HepG2 (cell line): ENCODE measurements around the gene HLA-F. TPM values are rescaled to one million over a fixed set of nuclear protein-coding genes. Genes with fewer than 3 reads are reported as not detected.

Experiments used
- CBFB ChIP-seq: sonication (generic); formaldehyde crosslinking; IDR thresholded peaks from 2 replicates; pipeline ENCODE4 v1.4.0; 2020; ENCODE audit warnings: missing genetic modification reagents
- ELF4 ChIP-seq: sonication (generic); formaldehyde crosslinking; IDR thresholded peaks from 2 replicates; pipeline ENCODE4 v1.5.0; 2020; ENCODE audit warnings: missing genetic modification reagents, mild to moderate bottlenecking, moderate library complexity, borderline replicate concordance
- GLMP ChIP-seq: sonication (generic); formaldehyde crosslinking; IDR thresholded peaks from 2 replicates; pipeline ENCODE4 v1.9.0; 2021; ENCODE audit warnings: missing genetic modification reagents, mild to moderate bottlenecking, borderline replicate concordance
- HDAC2 ChIP-seq: sonication (generic); formaldehyde crosslinking; IDR thresholded peaks from 2 replicates; pipeline ENCODE4 v1.4.0; 2020; ENCODE audit warnings: missing genetic modification reagents
- KLF15 ChIP-seq: sonication (generic); formaldehyde crosslinking; IDR thresholded peaks from 2 replicates; pipeline ENCODE4 v1.8.1; 2023; ENCODE audit warnings: borderline replicate concordance, mild to moderate bottlenecking, inconsistent platforms, missing genetic modification reagents, mixed read lengths
- MEIS2 ChIP-seq: sonication (generic); formaldehyde crosslinking; IDR thresholded peaks from 2 replicates; pipeline ENCODE4 v1.9.0; 2021; ENCODE audit warnings: mild to moderate bottlenecking, missing genetic modification reagents
- PRDM10 ChIP-seq: sonication (generic); formaldehyde crosslinking; IDR thresholded peaks from 2 replicates; pipeline ENCODE4 v1.4.0; 2020; ENCODE audit warnings: low read depth, missing genetic modification reagents
- RAD21 ChIP-seq: fragments of 450-650 bp; formaldehyde crosslinking; IDR thresholded peaks from 2 replicates; pipeline ENCODE4 v1.5.0; 2020; ENCODE audit warnings: mild to moderate bottlenecking
- REST ChIP-seq, 2 experiments: IDR thresholded peaks; 2 replicates each; pipeline ENCODE4 v1.6.1; 2011 to 2012; ENCODE audit warnings: low read length in 2 of 2, borderline replicate concordance in 1 of 2, low read depth in 1 of 2, mild to moderate bottlenecking in 1 of 2, moderate library complexity in 1 of 2
- TRAFD1 ChIP-seq: sonication (generic); formaldehyde crosslinking; IDR thresholded peaks from 2 replicates; pipeline ENCODE4 v1.5.1; 2020; ENCODE audit warnings: missing genetic modification reagents, mild to moderate bottlenecking, borderline replicate concordance
- ZNF230 ChIP-seq: sonication (generic); formaldehyde crosslinking; IDR thresholded peaks from 2 replicates; pipeline ENCODE4 v1.4.0; 2020; ENCODE audit warnings: mild to moderate bottlenecking, missing genetic modification reagents
- ZNF280B ChIP-seq: sonication (generic); formaldehyde crosslinking; IDR thresholded peaks from 2 replicates; pipeline ENCODE4 v1.5.0; 2020; ENCODE audit warnings: missing genetic modification reagents, mild to moderate bottlenecking, borderline replicate concordance
- ZNF383 ChIP-seq: sonication (generic); formaldehyde crosslinking; IDR thresholded peaks from 2 replicates; pipeline ENCODE4 v1.4.0; 2020; ENCODE audit warnings: missing genetic modification reagents, mild to moderate bottlenecking, borderline replicate concordance
- ZNF580 ChIP-seq: IDR thresholded peaks from 2 replicates; pipeline ENCODE4 v1.6.1; 2016; ENCODE audit warnings: low read depth, borderline replicate concordance
- ZNF678 ChIP-seq: sonication (generic); formaldehyde crosslinking; IDR thresholded peaks from 2 replicates; pipeline ENCODE4 v1.4.0; 2020; ENCODE audit warnings: mild to moderate bottlenecking, missing genetic modification reagents
- polyA plus RNA-seq, 8 experiments: library from polyadenylated mRNA; depleted of rRNA in 3 of 8; stranded (reverse) in 7 of 8; unstranded in 1 of 8; fragments of >200 nt; fragmentation: Illumina TruSeq in 4 of 8; extraction: Trizol in 4 of 8; gene quantifications; 2 replicates each; pipeline versions ENCODE4 v1.2.1 to v1.2.3, GENCODE V29; 2011 to 2016; ENCODE audit warnings: low read depth in 4 of 8, missing spikeins in 1 of 8, mixed read lengths in 1 of 8; ENCODE audit not compliant: insufficient read depth in 1 of 8
- total RNA-seq, 5 experiments: library from RNA; depleted of rRNA; stranded (reverse); fragments of >200 nt; fragmentation: Illumina TruSeq; extraction: Trizol; gene quantifications; 2 replicates each; pipeline ENCODE4 v1.2.3, GENCODE V29; 2016; ENCODE audit warnings: low read depth in 1 of 5

HLA-F gene
- total and polyA plus RNA-seq, 2 of the 13 experiments (the other 11 are each of a cell fraction or from before 2014, with no cell fraction given), result 6.0 to 6.1 TPM

GRCh38 chr6:29737707-29738630, 14.7 kb downstream of the HLA-F start (continued):
- no peak for TF ChIP-seq PRDM10 (CRISPR knock-in tag)
- no peak for TF ChIP-seq REST (IDR thresholded peaks at IDR 0.05; ENCODE audit: borderline replicate concordance in 1 of 2, low read depth in 1 of 2, low read length in 2 of 2)
- no peak for TF ChIP-seq CBFB (CRISPR knock-in tag)
- no peak for TF ChIP-seq ELF4
- no peak for TF ChIP-seq TRAFD1 (CRISPR knock-in tag)
- no peak for TF ChIP-seq KLF15
- no peak for TF ChIP-seq GLMP (CRISPR knock-in tag)
- no peak for TF ChIP-seq ZNF280B (CRISPR knock-in tag)
- 0 out of 2 replicates have a peak, but pooled peaks have one; percentile 18 for TF ChIP-seq HDAC2 (CRISPR knock-in tag)
- TF ChIP-seq ZNF383 (CRISPR knock-in tag), result no peak
- no peak for TF ChIP-seq ZNF678
- TF ChIP-seq RAD21, result peak; percentile 88
- no peak for TF ChIP-seq ZNF580
- TF ChIP-seq MEIS2 (CRISPR knock-in tag), result no peak
- no peak for TF ChIP-seq ZNF230
